Measurements from ENCODE around the gene WDR6. TPM values are rescaled to one million over a fixed set of nuclear protein-coding genes. Genes with fewer than 3 reads are reported as not detected.
A peak's percentile ranks its signal among the peaks of the same experiment; 100 is the strongest.

The WDR6 gene
- total RNA-seq, 4 donors from 2014 or later: 95.3 to 138 (median 117) TPM

DNA sequence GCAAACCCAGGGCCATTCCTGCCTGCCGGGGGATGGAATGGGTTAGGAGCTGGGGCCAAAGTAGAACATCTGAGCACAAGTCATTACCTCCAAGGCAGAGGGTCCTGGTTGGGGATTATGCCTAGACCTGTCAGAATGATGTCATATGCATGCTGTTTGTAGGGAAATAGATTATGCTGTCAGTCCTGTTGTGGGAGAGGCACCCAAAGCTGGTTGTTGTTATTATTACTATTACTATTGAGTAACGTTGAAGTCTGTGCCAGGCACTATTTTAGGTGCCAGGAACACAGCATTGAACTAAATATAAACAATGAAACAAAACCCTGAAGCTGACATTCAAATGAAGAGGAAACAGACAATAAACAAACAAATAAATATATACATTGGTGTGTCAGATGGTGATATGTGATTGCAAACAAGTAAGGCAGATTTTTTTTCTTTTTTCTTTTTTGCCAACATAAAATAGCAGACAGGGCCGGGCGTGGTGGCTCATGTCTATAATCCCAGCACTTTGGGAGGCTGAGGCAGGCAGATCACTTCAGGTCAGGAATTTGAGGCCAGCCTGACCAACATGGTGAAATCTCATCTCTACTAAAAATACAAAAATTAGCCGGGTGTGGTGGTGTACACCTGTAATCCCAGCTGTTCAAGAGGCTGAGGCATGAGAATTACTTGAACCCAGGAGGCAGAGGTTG is 15.2 kb upstream of the WDR6 start:
- Histone ChIP-seq H3K27me3 (no peaks in the 10 kb centered on the region), H3K9me3 (no peaks in the 10 kb centered on the region), H3K4me1 (peaks cover 4 to 38% (median 18%) of the 10 kb centered on the region in 4 donors), H3K4me3 (peak overlapping the region in 1 of 4 donors; percentile 91), H3K27ac (peak overlapping the region in 3 of 4 donors; percentile 90 to 98 (median 97)), H3K36me3 (peaks cover 0 to 28% (median 5%) of the 10 kb centered on the region in 3 donors)
- TF ChIP-seq POLR2A (IDR thresholded peaks at IDR 0.05): no peak
- TF ChIP-seq EP300 (IDR thresholded peaks at IDR 0.05): no peak
- TF ChIP-seq, protein P1, sequence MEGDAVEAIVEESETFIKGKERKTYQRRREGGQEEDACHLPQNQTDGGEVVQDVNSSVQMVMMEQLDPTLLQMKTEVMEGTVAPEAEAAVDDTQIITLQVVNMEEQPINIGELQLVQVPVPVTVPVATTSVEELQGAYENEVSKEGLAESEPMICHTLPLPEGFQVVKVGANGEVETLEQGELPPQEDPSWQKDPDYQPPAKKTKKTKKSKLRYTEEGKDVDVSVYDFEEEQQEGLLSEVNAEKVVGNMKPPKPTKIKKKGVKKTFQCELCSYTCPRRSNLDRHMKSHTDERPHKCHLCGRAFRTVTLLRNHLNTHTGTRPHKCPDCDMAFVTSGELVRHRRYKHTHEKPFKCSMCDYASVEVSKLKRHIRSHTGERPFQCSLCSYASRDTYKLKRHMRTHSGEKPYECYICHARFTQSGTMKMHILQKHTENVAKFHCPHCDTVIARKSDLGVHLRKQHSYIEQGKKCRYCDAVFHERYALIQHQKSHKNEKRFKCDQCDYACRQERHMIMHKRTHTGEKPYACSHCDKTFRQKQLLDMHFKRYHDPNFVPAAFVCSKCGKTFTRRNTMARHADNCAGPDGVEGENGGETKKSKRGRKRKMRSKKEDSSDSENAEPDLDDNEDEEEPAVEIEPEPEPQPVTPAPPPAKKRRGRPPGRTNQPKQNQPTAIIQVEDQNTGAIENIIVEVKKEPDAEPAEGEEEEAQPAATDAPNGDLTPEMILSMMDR (IDR thresholded peaks at IDR 0.05): no peak
- WGBS, 2 donors: 71 to 85% methylated on average over 5 of the region's 5 CpGs
- DNase-seq (ENCODE audit: low spot score in 2 of 2): no peak

DNA sequence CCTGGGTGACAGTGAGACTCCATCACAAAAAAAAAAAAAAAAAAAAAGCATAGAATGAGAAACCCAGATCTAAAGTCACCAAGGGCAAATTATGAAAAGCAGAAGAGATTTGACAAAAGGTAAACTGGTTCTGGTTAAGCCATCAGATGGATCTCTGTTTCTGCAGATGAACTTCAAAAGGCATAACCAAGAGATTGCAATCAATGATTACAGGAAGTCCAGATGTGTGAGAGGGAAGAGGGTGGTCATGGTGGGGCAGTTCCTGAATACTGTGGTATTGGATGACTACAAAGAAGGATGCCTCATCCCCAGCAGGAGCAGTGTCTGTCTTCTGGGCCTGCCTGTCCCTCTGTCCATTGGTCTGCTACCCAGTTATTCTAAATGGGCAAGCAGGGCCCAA is 13.4 kb upstream of the WDR6 start:
- H3K36me3 ChIP-seq: peaks cover 0 to 44% (median 5%) of the 10 kb centered on the region in 3 donors
- TF ChIP-seq, protein P1 (IDR thresholded peaks at IDR 0.05): no peak
- no peak for TF ChIP-seq EP300 (IDR thresholded peaks at IDR 0.05)
- no peak for TF ChIP-seq POLR2A (IDR thresholded peaks at IDR 0.05)

DNA sequence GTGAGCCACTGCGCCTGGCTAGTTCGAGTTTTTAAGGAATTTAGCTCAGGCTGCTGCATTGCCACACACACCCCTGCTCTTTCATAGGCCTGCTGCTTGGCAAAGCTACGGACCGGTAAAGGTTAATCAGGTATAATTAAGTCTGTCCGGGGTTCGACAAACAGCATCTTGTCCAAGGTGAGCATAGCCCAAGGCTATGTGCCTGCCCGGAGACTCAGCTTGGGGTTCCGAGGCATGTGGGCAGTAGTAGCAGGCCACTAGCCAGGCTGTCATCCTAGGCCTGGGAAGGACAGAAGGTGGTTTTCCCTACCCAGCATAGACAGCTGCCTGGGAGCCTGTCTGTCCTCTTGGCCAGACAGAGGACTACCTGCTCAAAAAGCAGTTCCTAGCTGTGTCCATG is 10.6 kb upstream of the WDR6 start:
- no peaks in the 10 kb centered on the region for H3K27me3 ChIP-seq
- H3K27ac ChIP-seq: no peak overlapping the region
- peaks cover 0 to 17% (median 2%) of the 10 kb centered on the region in 4 donors for H3K4me1 ChIP-seq
- WGBS, 2 donors: 93 to 96% methylated on average over 8 of the region's 8 CpGs
- TF ChIP-seq POLR2A (IDR thresholded peaks at IDR 0.05): no peak
- no peak for TF ChIP-seq EP300 (IDR thresholded peaks at IDR 0.05)
- TF ChIP-seq, protein P1 (IDR thresholded peaks at IDR 0.05): no peak
- no peak overlapping the region for H3K4me3 ChIP-seq
- no peaks in the 10 kb centered on the region for H3K9me3 ChIP-seq
- no peak for DNase-seq (ENCODE audit: low spot score in 2 of 2)
- peaks cover 0 to 57% (median 5%) of the 10 kb centered on the region in 3 donors for H3K36me3 ChIP-seq

More for the DNA sequence above, 13.4 kb upstream of the WDR6 start:
- Histone ChIP-seq H3K27me3 (no peaks in the 10 kb centered on the region), H3K4me1 (peaks cover 4 to 33% (median 15%) of the 10 kb centered on the region in 4 donors), H3K27ac (no peak overlapping the region), H3K4me3 (no peak overlapping the region), H3K9me3 (no peaks in the 10 kb centered on the region)
- no peak for DNase-seq (ENCODE audit: low spot score in 2 of 2)

DNA sequence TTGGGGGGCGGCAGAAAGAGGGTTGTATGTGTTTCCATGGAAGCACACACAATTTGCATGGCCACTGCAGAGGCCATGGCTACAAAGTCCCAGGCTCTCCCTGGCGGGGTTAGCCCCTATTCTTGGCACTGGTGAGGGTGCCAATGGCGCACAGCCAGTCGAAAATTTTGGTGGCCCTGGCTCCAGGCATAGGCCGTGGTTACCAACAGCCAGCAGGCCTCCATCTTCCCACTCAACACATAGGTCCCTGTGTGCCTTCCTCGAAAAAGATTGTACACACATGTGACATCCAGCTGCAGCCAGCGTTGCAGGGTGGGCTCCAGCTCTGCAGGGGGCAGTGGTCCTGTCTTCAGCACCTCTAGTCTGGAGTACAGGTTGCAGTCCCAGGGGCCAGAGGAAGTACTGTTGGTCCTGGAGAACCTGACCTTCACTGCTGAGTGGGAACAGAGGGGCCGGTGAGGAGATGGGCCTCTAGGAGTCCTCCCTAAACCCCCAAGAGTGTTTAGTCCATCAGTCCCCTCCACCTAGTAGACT is 10.0 kb upstream of the WDR6 start:
- TF ChIP-seq EP300 (IDR thresholded peaks at IDR 0.05) (no peak), POLR2A (IDR thresholded peaks at IDR 0.05) (no peak)
- TF ChIP-seq, protein P1 (IDR thresholded peaks at IDR 0.05): no peak
- Histone ChIP-seq H3K4me1 (peaks cover 0 to 12% (median 0%) of the 10 kb centered on the region in 4 donors), H3K9me3 (no peaks in the 10 kb centered on the region), H3K36me3 (peaks cover 0 to 62% (median 5%) of the 10 kb centered on the region in 3 donors), H3K27me3 (no peaks in the 10 kb centered on the region), H3K4me3 (no peak overlapping the region), H3K27ac (no peak overlapping the region)
- no peak for DNase-seq (ENCODE audit: low spot score in 2 of 2)
- WGBS, 2 donors: 81 to 86% methylated on average over 7 of the region's 8 CpGs
